NCI-H82 treated with DMSO at 0.1 percent for 48 hours (cell line): ENCODE measurements around the gene SLC5A5.

Experiments used
- DNase-seq: peaks from one replicate; lab custom pipeline; 2025; ENCODE audit not compliant: unreplicated experiment; lab: John Stamatoyannopoulos, UW

SLC5A5 gene

GRCh38 chr19:17846146-17846545 is 25.6 kb upstream of the SLC5A5 start:
- no peak for DNase-seq

DNA sequence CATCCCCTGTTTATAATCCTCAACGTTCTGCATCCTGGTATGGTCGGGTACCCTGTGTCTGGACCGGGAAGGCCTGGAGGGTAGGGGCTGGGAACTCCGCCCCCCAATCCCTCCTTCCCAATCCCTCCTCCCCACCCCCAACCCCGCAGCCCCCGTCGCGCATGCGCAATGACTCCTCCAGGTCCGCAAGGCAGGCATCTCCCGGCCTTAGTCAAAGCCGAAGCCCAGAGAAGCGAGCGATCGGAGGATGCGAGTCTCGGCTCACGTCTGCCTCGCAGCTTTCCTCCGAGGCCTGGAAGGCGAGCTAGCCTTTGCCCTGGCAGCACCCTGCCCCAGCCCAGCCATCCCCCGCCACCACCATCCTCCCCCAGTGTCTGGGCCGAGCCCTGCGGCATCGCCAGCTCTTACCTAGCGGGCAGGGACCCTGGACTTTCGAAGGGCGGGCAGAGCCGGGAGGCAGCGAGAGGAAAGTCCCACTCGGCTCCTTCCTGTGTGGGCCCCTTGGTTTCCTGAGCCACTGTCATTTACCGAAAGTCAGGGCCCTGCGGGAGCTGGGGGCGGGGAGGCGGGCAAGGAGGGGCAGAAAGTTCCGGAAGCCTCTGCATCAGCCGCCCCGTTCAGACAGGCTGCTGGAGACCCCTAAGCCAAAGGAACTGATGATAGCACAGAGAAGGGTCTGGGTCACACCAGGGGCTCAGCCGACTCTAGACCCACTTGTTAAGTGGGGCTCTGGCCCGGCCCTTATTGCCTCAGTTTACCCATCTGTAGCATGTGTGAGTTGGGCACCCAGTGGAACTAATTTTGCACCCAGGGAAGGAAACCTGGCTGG is 24.0 kb upstream of the SLC5A5 start, which contains the start of gene JAK3:
Gene JAK3 (minus strand): TSS at position 445 of the 829 bp plus-strand sequence. CDS start 3,565 bp downstream, outside the sequence.
- peak; percentile 61 for DNase-seq

- DNase-seq = no peak
Observed at GRCh38 chr19:17848595-17849292, 23.0 kb upstream of the SLC5A5 start.

DNA sequence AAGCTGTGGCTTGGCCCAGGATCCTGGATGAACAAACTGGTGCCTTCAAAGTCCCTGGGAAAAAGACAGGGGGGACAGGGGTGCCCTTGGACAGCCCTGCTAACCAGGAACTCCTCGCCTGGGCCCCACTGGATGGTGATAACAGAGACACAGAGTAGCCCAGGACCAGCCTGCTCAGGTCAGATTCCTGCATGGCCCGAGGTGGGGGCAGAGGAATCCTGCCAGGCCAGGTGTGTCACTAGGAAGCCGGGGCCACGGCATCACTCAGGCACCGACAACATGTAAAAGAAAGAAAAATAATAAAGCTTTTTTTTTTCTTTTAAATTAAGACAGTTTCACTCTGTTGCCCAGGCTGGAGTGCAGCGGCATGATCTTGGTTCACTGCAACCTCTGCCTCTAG is 17.7 kb upstream of the SLC5A5 start:
- DNase-seq = no peak

DNA sequence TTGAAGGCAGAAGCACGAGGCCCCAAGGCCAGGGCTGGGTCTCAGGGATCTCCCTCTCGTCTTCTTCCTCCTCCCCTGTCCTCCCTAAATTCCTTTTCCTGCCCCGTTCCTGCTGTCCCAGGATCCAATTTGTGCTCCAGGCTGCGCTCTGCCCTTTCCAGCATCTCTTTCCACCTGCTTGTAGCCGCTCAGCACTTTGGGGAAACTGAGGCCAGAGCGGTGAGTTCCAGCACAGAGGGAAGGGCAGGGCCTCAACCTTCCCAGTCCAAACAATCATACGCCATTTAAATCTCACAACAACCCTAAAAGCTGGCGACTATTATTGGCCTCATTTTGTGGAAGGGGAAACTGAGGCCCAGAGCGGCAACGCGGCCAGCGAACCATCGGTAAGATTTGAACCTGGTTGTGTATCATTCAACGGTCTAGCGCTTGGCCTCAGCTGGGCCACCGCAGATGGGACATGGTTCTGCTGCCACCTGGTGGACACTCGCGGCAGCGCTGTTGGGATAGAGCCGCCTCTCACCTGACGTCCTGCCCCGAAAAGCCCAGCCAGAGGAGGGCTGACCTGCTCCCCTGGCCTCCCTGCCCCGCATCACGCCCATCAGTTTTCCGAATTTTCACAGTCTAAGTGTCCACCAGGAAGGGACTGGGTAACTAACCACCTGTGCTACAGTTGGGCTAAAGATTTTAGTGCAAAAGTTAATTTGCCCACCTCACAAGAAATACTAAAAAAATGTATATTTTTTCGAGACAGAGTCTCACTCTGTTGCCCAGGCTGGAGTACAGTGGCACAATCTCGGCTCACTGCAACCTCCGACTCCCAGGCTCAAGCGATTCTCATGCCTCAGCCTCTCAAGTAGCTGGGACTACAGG is 16.2 kb upstream of the SLC5A5 start:
- peak; percentile 56 for DNase-seq

- DNase-seq = peak; percentile 100
Observed at GRCh38 chr19:17859533-17860330, 12.0 kb upstream of the SLC5A5 start, which contains the start of gene RPL18A. Gene RPL18A (plus strand): TSS chr19:17859910. CDS start chr19:17859957, 47 bp downstream.

- DNase-seq = no peak
Observed at GRCh38 chr19:17860331-17860992, 11.3 kb upstream of the SLC5A5 start.

- DNase-seq = no peak
Observed at GRCh38 chr19:17860993-17861360, 10.8 kb upstream of the SLC5A5 start.

DNA sequence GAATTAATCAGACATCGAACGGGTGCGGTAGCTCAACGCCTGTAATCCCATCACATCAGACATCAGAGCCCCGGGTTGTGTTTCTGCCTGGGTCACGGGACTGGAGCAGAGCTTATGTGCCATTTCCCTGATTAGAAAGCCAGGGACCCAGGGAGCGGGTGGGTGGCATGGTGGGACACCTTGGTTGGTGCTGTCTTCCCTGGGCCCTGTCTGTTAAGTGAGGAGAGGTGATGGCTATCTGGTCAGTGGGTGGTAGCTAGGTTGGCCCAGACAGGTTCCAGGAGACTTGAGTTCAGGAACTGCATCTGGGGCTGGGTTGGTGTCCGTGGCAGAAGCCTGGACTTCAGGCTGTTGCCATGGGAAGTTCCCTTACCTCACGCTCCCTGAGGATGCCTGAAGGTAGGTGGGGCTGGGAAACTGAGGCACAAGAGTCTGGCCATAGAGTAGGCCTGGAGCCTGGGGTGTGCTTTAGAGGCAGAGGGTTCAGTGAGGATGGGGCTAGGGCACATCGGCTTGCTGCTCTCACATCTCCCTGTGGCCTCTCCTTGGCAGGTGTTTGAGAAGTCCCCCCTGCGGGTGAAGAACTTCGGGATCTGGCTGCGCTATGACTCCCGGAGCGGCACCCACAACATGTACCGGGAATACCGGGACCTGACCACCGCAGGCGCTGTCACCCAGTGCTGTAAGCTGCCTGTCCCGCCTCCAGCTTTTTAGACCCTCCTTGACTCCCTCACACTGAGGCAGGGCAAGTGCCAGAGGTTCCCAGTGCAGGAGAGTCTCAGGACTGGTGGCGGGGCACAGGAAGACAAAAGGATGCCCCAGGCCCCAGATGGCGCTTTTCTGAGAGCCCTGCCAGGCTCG is 10.0 kb upstream of the SLC5A5 start:
- DNase-seq = no peak

DNA sequence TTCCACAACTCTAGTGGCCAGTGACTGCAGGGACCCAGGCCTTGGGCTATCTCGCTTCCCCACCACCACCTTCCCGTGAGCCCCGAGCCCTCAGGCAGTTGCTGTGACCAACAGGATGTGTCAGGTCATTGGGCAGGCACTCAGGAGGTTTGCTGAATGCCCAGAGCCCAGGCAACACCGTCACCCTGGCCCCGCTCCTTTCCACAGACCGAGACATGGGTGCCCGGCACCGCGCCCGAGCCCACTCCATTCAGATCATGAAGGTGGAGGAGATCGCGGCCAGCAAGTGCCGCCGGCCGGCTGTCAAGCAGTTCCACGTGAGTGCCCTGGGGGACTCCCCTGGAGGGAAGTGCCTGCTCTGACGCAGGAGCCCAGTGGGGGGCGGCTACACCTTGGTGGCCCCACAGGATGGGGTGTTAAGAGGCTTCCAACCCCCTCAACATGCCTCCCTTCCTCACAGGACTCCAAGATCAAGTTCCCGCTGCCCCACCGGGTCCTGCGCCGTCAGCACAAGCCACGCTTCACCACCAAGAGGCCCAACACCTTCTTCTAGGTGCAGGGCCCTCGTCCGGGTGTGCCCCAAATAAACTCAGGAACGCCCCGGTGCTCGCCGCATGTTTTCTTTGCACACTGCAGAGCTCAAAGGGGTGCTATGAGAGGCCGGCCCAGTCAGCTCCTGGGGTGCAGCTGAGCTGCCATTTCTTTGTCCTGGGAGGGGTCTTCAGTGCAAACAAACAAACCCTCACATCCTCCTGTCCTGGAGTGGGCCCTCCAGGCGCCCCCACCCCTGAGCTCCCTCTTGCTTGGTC is 8.8 kb upstream of the SLC5A5 start:
- DNase-seq = no peak

DNA sequence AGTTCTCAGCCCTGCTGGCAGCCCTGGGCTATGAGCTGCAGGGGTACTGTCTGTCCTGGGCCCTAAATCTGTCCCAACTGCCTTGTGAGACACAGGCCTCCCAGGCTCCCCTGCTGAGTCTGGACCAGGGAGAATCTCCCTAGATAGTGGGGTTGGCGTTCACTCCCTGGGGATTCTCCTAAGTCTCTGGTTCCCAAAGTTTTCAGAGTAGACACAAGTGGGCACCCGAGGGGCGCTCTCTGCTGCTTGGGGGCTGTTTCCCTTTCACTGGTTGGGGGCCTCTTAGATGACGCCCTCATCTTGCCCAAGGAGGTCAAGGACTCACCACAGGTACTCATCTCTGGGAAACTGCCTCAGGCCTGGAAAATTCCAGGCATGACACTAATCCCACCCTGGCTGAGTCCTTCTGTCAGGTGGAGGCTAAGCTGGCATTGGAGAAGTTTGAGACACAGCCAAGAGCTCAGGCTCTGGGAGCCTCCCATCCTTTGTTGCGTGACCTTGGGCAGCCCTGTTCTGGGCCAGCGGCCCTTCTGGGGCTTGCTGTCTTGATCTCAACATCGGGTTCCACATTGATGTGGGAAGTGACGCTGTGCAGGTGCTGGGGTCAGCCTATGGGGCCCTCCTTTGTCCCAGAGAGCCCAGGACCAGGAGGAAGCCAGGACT is 8.1 kb upstream of the SLC5A5 start:
- no peak for DNase-seq

- peak; percentile 33 for DNase-seq
Observed at GRCh38 chr19:17865364-17866311, 6.1 kb upstream of the SLC5A5 start.

- DNase-seq = no peak
Observed at GRCh38 chr19:17866312-17866963, 5.3 kb upstream of the SLC5A5 start.

DNA sequence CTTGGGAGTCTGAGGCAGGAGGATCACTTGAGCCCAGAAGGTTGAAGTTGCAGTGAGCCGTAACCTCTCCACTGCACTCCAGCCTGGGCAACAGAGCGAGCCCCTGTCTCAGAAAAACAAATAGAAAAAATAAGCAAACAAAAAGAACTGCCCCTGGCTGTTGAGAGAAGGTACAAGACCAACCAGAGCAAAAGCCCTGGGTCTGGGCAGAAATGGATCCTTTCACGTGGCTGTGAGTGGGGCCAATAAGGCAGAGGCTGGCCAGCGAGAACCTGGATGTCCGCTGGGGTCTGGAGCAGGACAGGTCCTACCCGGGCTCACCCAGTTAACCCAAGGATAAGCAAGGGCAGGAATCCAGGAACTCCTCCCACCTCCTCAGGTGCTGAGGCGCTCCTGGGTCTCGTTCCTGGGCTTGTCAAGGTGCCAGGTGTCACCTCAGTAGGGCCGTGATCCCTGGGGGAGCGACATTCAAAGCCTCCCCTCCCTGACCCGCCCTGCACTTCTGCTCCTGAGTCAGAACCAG is 4.7 kb upstream of the SLC5A5 start:
- no peak for DNase-seq

DNA sequence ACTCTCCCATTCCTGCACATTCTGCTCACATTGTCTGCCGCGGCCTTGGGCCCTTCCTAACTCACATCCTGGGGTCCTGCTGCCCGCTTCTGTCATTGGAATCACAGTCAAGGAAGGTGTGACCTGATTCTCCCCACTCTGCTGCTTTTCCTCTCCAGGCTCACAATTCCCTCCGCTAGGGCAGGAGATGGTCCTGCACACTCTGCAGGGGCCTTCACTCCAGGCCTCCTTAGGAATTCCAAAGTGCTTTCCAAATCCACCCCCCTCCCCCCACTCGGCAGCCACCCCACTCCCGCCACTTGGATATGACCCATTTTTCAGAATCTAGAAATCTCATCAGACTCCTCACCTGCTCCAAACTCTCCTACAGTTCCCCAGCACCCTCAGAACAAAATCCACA is 3.1 kb upstream of the SLC5A5 start:
- DNase-seq = no peak

GRCh38 chr19:17869114-17869608 is 2.6 kb upstream of the SLC5A5 start:
- DNase-seq = no peak
